Cardiac muscle cell (in vitro differentiated cells and primary cell): ENCODE data around the gene LSMEM2. TPM values are rescaled to one million over a fixed set of nuclear protein-coding genes. Genes with fewer than 3 reads are reported as not detected.

Experiments
- DNase-seq, 2 donors: peaks; one replicate each; pipeline versions ENCODE4 v3.0.0 to v3.0.0-alpha.2; 2010 to 2017; ENCODE audit warnings: low read depth in 1 of 2, low spot score in 1 of 2
- H3K27ac ChIP-seq: fragments of 200-600 bp; sonication (generic); 2 replicates; pipeline ENCODE4 v1.5.1; 2016
- H3K27me3 ChIP-seq: fragments of 200-600 bp; sonication (generic); 2 replicates; pipeline ENCODE4 v1.6.0; 2016; ENCODE audit warnings: control low read depth
- H3K36me3 ChIP-seq: fragments of 200-600 bp; sonication (generic); 2 replicates; pipeline ENCODE4 v1.5.1; 2016; ENCODE audit warnings: control low read depth
- H3K4me1 ChIP-seq: fragments of 200-600 bp; sonication (generic); 2 replicates; pipeline ENCODE4 v1.8.1; 2017; ENCODE audit warnings: low read depth, mild to moderate bottlenecking, mixed run types
- H3K4me3 ChIP-seq: fragments of 200-600 bp; sonication (generic); 2 replicates; pipeline ENCODE4 v1.5.1; 2016; ENCODE audit warnings: mild to moderate bottlenecking
- H3K9me3 ChIP-seq: fragments of 200-600 bp; sonication (generic); 2 replicates; pipeline ENCODE4 v1.5.1; 2017; ENCODE audit warnings: low read depth, mild to moderate bottlenecking, control low read depth
- polyA plus RNA-seq: library from polyadenylated mRNA; unstranded; fragments of >200 nt; fragmentation: Nextera tagmentation; extraction: Ambion mirVana; gene quantifications from 2 replicates; pipeline ENCODE4 v1.2.1, GENCODE V29; 2016
- total RNA-seq: library from RNA; depleted of rRNA; stranded (reverse); fragments of >200 nt; gene quantifications from 2 replicates; pipeline ENCODE4 v1.2.3, GENCODE V29; 2016
- TF ChIP-seq, protein P1 (sequence below): IDR thresholded peaks from 2 replicates; pipeline ENCODE4 v1.5.1; 2012; ENCODE audit warnings: low read depth, mild to moderate bottlenecking, low read length

LSMEM2 gene
- total and polyA plus RNA-seq, 2 experiments from 2014 or later = 18.1 to 29.2 TPM

DNA sequence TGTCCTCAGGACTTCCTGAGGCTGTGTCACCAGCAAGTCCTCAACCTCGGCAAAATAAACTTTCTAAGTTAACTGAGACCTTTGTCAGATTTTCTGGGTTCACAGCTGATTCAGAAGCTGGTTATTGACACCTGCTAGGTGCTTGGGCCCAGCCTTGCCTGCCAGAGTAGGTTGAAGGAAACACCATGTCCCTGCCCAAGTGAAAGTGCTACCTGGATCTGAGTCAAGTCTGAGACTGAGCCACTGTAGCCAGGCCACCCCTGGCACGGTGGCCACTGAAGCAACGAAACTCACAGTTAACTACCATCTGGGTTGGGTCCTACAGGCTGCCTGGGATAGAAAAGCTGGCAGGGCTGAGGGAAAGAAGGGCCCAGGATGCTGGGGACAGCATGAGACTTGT, 35.5 kb downstream of the LSMEM2 start:
- no peak for DNase-seq
- H3K27me3 ChIP-seq = no peaks in the 10 kb centered on the region
- TF ChIP-seq, protein P1, sequence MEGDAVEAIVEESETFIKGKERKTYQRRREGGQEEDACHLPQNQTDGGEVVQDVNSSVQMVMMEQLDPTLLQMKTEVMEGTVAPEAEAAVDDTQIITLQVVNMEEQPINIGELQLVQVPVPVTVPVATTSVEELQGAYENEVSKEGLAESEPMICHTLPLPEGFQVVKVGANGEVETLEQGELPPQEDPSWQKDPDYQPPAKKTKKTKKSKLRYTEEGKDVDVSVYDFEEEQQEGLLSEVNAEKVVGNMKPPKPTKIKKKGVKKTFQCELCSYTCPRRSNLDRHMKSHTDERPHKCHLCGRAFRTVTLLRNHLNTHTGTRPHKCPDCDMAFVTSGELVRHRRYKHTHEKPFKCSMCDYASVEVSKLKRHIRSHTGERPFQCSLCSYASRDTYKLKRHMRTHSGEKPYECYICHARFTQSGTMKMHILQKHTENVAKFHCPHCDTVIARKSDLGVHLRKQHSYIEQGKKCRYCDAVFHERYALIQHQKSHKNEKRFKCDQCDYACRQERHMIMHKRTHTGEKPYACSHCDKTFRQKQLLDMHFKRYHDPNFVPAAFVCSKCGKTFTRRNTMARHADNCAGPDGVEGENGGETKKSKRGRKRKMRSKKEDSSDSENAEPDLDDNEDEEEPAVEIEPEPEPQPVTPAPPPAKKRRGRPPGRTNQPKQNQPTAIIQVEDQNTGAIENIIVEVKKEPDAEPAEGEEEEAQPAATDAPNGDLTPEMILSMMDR = no peak
- H3K4me1 ChIP-seq = no peaks in the 10 kb centered on the region
- H3K27ac ChIP-seq = no peak overlapping the region
- no peak overlapping the region for H3K4me3 ChIP-seq
- H3K36me3 ChIP-seq = peaks cover 19% of the 10 kb centered on the region
- no peaks in the 10 kb centered on the region for H3K9me3 ChIP-seq

- no peak for DNase-seq
Observed at GRCh38 chr3:50314816-50315215, 35.9 kb downstream of the LSMEM2 start.

GRCh38 chr3:50316657-50317242, 37.9 kb downstream of the LSMEM2 start:
- DNase-seq = no peak
- H3K4me1 ChIP-seq = peaks cover 10% of the 10 kb centered on the region
- H3K36me3 ChIP-seq = peaks cover 24% of the 10 kb centered on the region
- H3K9me3 ChIP-seq = no peaks in the 10 kb centered on the region
- TF ChIP-seq, protein P1 = no peak
- H3K4me3 ChIP-seq = no peak overlapping the region
- no peak overlapping the region for H3K27ac ChIP-seq
- H3K27me3 ChIP-seq = no peaks in the 10 kb centered on the region

More at GRCh38 chr3:50314816-50315215, 35.9 kb downstream of the LSMEM2 start:
- no peak overlapping the region for H3K4me3 ChIP-seq
- no peaks in the 10 kb centered on the region for H3K27me3 ChIP-seq
- H3K9me3 ChIP-seq = no peaks in the 10 kb centered on the region
- TF ChIP-seq, protein P1 = no peak
- peaks cover 24% of the 10 kb centered on the region for H3K36me3 ChIP-seq
- peaks cover 4% of the 10 kb centered on the region for H3K4me1 ChIP-seq
- H3K27ac ChIP-seq = no peak overlapping the region

GRCh38 chr3:50317300-50317699, 38.4 kb downstream of the LSMEM2 start:
- Histone ChIP-seq H3K4me3 (no peak overlapping the region), H3K27me3 (no peaks in the 10 kb centered on the region), H3K36me3 (peaks cover 24% of the 10 kb centered on the region), H3K4me1 (peaks cover 15% of the 10 kb centered on the region), H3K9me3 (no peaks in the 10 kb centered on the region), H3K27ac (no peak overlapping the region)
- DNase-seq = no peak
- TF ChIP-seq, protein P1 = no peak

- H3K27ac ChIP-seq = no peak overlapping the region
- peaks cover 21% of the 10 kb centered on the region for H3K4me1 ChIP-seq
- DNase-seq = no peak
- no peak overlapping the region for H3K4me3 ChIP-seq
- peaks cover 24% of the 10 kb centered on the region for H3K36me3 ChIP-seq
- TF ChIP-seq, protein P1 = no peak
- H3K9me3 ChIP-seq = no peaks in the 10 kb centered on the region
- H3K27me3 ChIP-seq = no peaks in the 10 kb centered on the region
Observed at GRCh38 chr3:50318163-50318562, 39.3 kb downstream of the LSMEM2 start.
